NCI-H69 (cell line): Measurements from ENCODE around the gene ZNF100.
"Not testable (repeated sequence)": the region's sequence is repeated elsewhere in the genome, so short reads cannot be mapped to it uniquely, and the experiment has no call there.

Experiments
- DNase-seq: peaks from one replicate; lab custom pipeline; 2025; lab: John Stamatoyannopoulos, UW

Gene ZNF100

GRCh38 chr19:21704320-21704719 is 63.1 kb downstream of the ZNF100 start:
- DNase-seq, result no peak

- DNase-seq, result peak; percentile 61
These were observed 68.2 kb downstream of the ZNF100 start for GRCh38 chr19:21699197-21699596.

GRCh38 chr19:21698215-21698614 is 69.2 kb downstream of the ZNF100 start:
- DNase-seq, result peak; percentile 54

- DNase-seq, result no peak
These were observed 69.7 kb downstream of the ZNF100 start for GRCh38 chr19:21697698-21698097.

- peak; percentile 20 for DNase-seq
These were observed 73.0 kb downstream of the ZNF100 start for GRCh38 chr19:21694171-21694906.

GRCh38 chr19:21693399-21693798 is 74.0 kb downstream of the ZNF100 start:
- DNase-seq, result no peak

GRCh38 chr19:21691661-21692060 is 75.7 kb downstream of the ZNF100 start:
- DNase-seq, result peak; percentile 64

- no peak for DNase-seq
These were observed 78.9 kb downstream of the ZNF100 start for GRCh38 chr19:21688464-21688863.

GRCh38 chr19:21680671-21681070 is 86.7 kb downstream of the ZNF100 start:
- DNase-seq, result no peak

- DNase-seq, result no peak
These were observed 87.4 kb downstream of the ZNF100 start for GRCh38 chr19:21680026-21680425.

GRCh38 chr19:21677696-21678418 is 89.5 kb downstream of the ZNF100 start:
- DNase-seq, result no peak

GRCh38 chr19:21674454-21674853 is 92.9 kb downstream of the ZNF100 start:
- DNase-seq, result no peak

- not testable (repeated sequence) for DNase-seq
These were observed 93.9 kb downstream of the ZNF100 start for GRCh38 chr19:21673479-21673878.
